Mesendoderm (in vitro differentiated cells): ENCODE results near the gene ITGA8.

ENCODE experiments used
- DNase-seq: peaks from one replicate; pipeline ENCODE4 v3.0.0; 2013
- H2AK5ac ChIP-seq: 2 replicates; pipeline ENCODE4 v1.6.1; 2013; ENCODE audit warnings: low read length, inconsistent platforms
- H2BK120ac ChIP-seq: 2 replicates; pipeline ENCODE4 v1.6.1; 2013; ENCODE audit warnings: low read depth, mild to moderate bottlenecking, low read length, moderate library complexity, mixed read lengths
- H2BK15ac ChIP-seq: replicated peaks from 2 replicates; pipeline ENCODE4 v1.6.1; 2013; ENCODE audit warnings: low read depth, mild to moderate bottlenecking, moderate library complexity
- H2BK5ac ChIP-seq: 2 replicates; pipeline ENCODE4 v1.6.1; 2013; ENCODE audit warnings: low read length, inconsistent platforms
- H3K18ac ChIP-seq: 2 replicates; pipeline ENCODE4 v1.6.1; 2013; ENCODE audit warnings: mild to moderate bottlenecking, low read length, mixed read lengths
- H3K23ac ChIP-seq: one replicate; pipeline ENCODE4 v1.6.1; 2013; ENCODE audit warnings: low read length
- H3K27ac ChIP-seq: 2 replicates; pipeline ENCODE4 v1.5.1; 2013; ENCODE audit warnings: low read depth, mild to moderate bottlenecking, inconsistent platforms, low read length, moderate library complexity
- H3K27me3 ChIP-seq: 2 replicates; pipeline ENCODE4 v1.6.1; 2013; ENCODE audit warnings: low read length, control low read depth, mild to moderate bottlenecking, inconsistent platforms; ENCODE audit not compliant: insufficient read depth, poor library complexity
- H3K36me3 ChIP-seq: 2 replicates; pipeline ENCODE4 v1.6.1; 2013; ENCODE audit warnings: low read length, inconsistent platforms; ENCODE audit not compliant: control insufficient read depth, insufficient read depth
- H3K4ac ChIP-seq: one replicate; pipeline ENCODE4 v1.6.1; 2013; ENCODE audit warnings: low read depth, mild to moderate bottlenecking, low read length, moderate library complexity
- H3K4me1 ChIP-seq: 2 replicates; pipeline ENCODE4 v1.6.1; 2013; ENCODE audit warnings: low read depth, low read length, inconsistent platforms; ENCODE audit not compliant: control insufficient read depth
- H3K4me2 ChIP-seq: 2 replicates; pipeline ENCODE4 v1.6.1; 2013; ENCODE audit warnings: low read length
- H3K4me3 ChIP-seq: 2 replicates; pipeline ENCODE4 v1.5.1; 2013; ENCODE audit warnings: mild to moderate bottlenecking, low read length
- H3K56ac ChIP-seq: one replicate; pipeline ENCODE4 v1.6.1; 2013; ENCODE audit warnings: low read length
- H3K79me1 ChIP-seq: 2 replicates; pipeline ENCODE4 v1.6.1; 2013; ENCODE audit warnings: low read length, inconsistent platforms
- H3K79me2 ChIP-seq: 2 replicates; pipeline ENCODE4 v1.6.1; 2013; ENCODE audit warnings: mild to moderate bottlenecking, low read length; ENCODE audit not compliant: control insufficient read depth, insufficient read depth
- H3K9ac ChIP-seq: 2 replicates; pipeline ENCODE4 v1.6.1; 2013; ENCODE audit warnings: low read length, inconsistent platforms
- H4K5ac ChIP-seq: one replicate; pipeline ENCODE4 v1.6.1; 2013; ENCODE audit warnings: low read length
- H4K8ac ChIP-seq: one replicate; pipeline ENCODE4 v1.6.1; 2013; ENCODE audit warnings: low read depth, mild to moderate bottlenecking, control low read depth, low read length, moderate library complexity
- WGBS: extraction: QIAGEN DNeasy Blood & Tissue Kit; methylation state at CpG from one replicate; pipeline ENCODE4 v1.1.7; 2013; ENCODE audit warnings: low lambda C conversion rate, missing lambda C conversion rate; ENCODE audit not compliant: insufficient coverage; ENCODE audit errors: extremely low coverage; 5-methylcytosine and 5-hydroxymethylcytosine counted together

ITGA8 gene

DNA sequence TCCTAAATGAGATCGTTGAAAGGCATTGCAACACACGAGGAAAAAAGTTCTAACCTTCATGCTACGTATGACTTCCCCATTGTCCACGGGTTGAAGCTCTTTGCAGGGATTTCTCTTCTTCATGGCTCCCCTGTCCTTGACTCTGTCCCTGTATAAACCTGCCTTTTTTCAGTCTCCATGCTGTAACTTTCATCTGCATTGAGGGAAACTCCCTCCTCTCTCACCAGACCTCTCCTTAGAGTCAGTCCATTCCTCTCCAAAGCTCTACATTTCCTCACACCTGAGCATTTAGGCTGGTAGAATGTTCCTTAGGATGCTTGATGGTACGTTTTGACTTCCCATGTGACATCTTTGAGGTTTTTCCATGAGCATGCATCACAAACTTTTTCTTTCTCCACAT, 214.4 kb downstream of the ITGA8 start:
- no peak overlapping the region for H2AK5ac ChIP-seq
- no peak overlapping the region for H3K4me3 ChIP-seq
- no peak overlapping the region for H3K23ac ChIP-seq
- no peak overlapping the region for H3K4ac ChIP-seq
- H3K4me1 ChIP-seq: no peaks in the 10 kb centered on the region
- no peaks in the 10 kb centered on the region for H3K36me3 ChIP-seq
- H3K79me2 ChIP-seq: no peaks in the 10 kb centered on the region
- H3K56ac ChIP-seq: no peak overlapping the region
- no peak overlapping the region for H3K18ac ChIP-seq
- no peak for DNase-seq
- no peak overlapping the region for H2BK15ac ChIP-seq
- H3K9ac ChIP-seq: no peak overlapping the region
- H3K27me3 ChIP-seq: no peaks in the 10 kb centered on the region
- no peak overlapping the region for H3K27ac ChIP-seq
- no peaks in the 10 kb centered on the region for H3K79me1 ChIP-seq
- no peak overlapping the region for H2BK5ac ChIP-seq
- no peak overlapping the region for H2BK120ac ChIP-seq
- WGBS: no CpG with 5 or more reads among the region's 5 CpGs
- no peak overlapping the region for H3K4me2 ChIP-seq
- H4K5ac ChIP-seq: no peak overlapping the region
- no peak overlapping the region for H4K8ac ChIP-seq

DNA sequence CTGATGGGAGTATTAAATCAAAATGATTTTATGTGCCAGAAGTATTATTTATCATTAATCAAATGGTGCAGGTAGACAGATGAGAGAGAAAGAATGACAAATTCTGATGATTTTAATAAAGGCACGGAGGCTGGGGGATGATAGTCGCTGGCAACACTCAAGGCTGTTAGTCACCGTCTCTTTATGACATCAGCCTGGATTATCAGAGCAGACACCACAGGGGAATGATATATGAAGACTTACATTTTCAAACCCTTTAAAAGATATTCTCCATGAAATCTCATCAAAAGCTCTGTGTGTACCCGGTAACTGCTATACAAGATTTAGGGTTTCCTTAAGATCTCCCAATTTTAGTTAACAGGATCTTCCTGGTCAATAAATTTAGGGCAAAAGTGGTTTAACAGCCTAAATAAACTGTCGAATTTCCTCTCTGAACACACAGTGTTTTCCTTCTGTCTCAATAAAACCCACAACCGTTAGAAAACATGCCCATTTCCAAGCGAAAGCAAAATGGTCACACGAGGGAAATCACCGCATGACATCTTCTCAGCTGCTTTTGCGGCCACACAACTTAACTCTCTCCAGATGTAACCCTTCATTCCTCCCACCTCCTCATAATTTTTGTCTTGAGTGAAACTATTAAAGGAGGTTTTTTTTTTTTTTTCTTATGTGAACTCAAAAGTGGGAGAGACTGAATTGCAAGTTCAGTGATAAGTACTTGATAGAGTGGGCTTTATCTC, 215.5 kb downstream of the ITGA8 start:
- Histone ChIP-seq H3K9ac (no peak overlapping the region), H3K4me1 (no peaks in the 10 kb centered on the region), H3K27ac (no peak overlapping the region), H4K8ac (no peak overlapping the region), H2BK5ac (no peak overlapping the region), H4K5ac (no peak overlapping the region), H3K4me2 (no peak overlapping the region), H2AK5ac (no peak overlapping the region), H3K23ac (no peak overlapping the region), H3K79me1 (no peaks in the 10 kb centered on the region), H3K56ac (no peak overlapping the region), H3K36me3 (no peaks in the 10 kb centered on the region), H3K4ac (no peak overlapping the region), H3K18ac (no peak overlapping the region), H2BK120ac (no peak overlapping the region), H2BK15ac (no peak overlapping the region), H3K27me3 (peaks cover 2% of the 10 kb centered on the region), H3K79me2 (no peaks in the 10 kb centered on the region), H3K4me3 (no peak overlapping the region)
- WGBS: no CpG with 5 or more reads among the region's 10 CpGs
- DNase-seq: no peak

GRCh38 chr10:15494850-15495506, 224.7 kb downstream of the ITGA8 start:
- H3K79me1 ChIP-seq: no peaks in the 10 kb centered on the region
- no peak for DNase-seq
- no peak overlapping the region for H2BK5ac ChIP-seq
- no peak overlapping the region for H4K5ac ChIP-seq
- H3K36me3 ChIP-seq: no peaks in the 10 kb centered on the region
- H3K4me3 ChIP-seq: no peak overlapping the region
- H3K27me3 ChIP-seq: peaks cover 2% of the 10 kb centered on the region
- H2BK15ac ChIP-seq: no peak overlapping the region
- no peak overlapping the region for H4K8ac ChIP-seq
- no CpG with 5 or more reads among the region's 4 CpGs for WGBS
- H3K27ac ChIP-seq: no peak overlapping the region
- no peak overlapping the region for H2AK5ac ChIP-seq
- H3K4me1 ChIP-seq: no peaks in the 10 kb centered on the region
- no peak overlapping the region for H2BK120ac ChIP-seq
- no peak overlapping the region for H3K4me2 ChIP-seq
- H3K79me2 ChIP-seq: no peaks in the 10 kb centered on the region
- H3K18ac ChIP-seq: no peak overlapping the region
- no peak overlapping the region for H3K9ac ChIP-seq
- H3K23ac ChIP-seq: no peak overlapping the region
- H3K56ac ChIP-seq: no peak overlapping the region
- no peak overlapping the region for H3K4ac ChIP-seq

DNA sequence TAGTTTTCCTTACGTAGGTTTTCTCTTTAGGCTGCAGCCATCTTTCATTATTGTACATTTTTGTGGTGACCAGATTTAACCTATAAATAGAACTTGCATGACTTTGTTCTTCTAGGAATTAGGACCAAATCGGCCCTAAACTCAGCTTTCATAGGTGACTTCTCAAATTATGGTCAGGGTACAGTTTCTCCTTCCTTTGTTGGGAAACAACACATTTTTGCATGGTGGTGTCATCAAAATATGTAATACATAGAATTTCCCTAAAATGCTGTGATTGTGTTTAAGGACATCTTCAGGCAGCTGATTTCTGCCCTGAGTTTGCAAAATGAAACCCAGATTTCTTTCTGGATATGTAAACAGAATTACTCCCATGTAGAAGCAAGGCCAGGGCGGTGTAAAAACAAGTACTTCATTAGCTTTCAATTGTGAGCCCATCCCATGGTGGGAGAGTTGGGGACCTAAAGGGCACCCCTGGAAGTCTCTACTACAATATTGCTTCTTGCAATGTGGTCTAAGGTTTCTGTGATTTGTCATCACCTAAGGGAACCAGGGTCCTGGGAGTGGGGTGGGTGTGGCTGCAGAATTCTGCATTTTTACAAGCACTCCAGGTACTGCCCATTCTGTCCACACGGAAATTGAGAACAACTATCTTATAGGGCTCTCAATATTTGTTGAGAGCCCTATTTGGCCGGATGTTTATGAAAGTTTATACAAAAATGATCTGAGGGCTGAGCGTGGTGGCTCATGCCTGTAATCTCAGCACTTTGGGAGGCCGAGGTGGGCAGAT, 227.7 kb downstream of the ITGA8 start:
- Histone ChIP-seq H3K23ac (no peak overlapping the region), H3K4me3 (no peak overlapping the region), H2AK5ac (no peak overlapping the region)

GRCh38 chr10:15489431-15489830, 230.3 kb downstream of the ITGA8 start:
- H2BK5ac ChIP-seq: no peak overlapping the region
- H3K27me3 ChIP-seq: no peaks in the 10 kb centered on the region
- H3K23ac ChIP-seq: no peak overlapping the region
- no peaks in the 10 kb centered on the region for H3K36me3 ChIP-seq
- H4K5ac ChIP-seq: no peak overlapping the region
- no peak overlapping the region for H3K4me2 ChIP-seq
- no peak overlapping the region for H2BK120ac ChIP-seq
- no peak overlapping the region for H3K56ac ChIP-seq
- no peaks in the 10 kb centered on the region for H3K79me1 ChIP-seq
- H3K27ac ChIP-seq: no peak overlapping the region
- no peak overlapping the region for H3K9ac ChIP-seq
- H4K8ac ChIP-seq: no peak overlapping the region
- H3K79me2 ChIP-seq: no peaks in the 10 kb centered on the region
- no CpG with 5 or more reads among the region's 3 CpGs for WGBS
- DNase-seq: no peak
- H2AK5ac ChIP-seq: no peak overlapping the region
- peaks cover 1% of the 10 kb centered on the region for H3K4me1 ChIP-seq
- H3K18ac ChIP-seq: no peak overlapping the region
- no peak overlapping the region for H3K4ac ChIP-seq
- no peak overlapping the region for H2BK15ac ChIP-seq
- no peak overlapping the region for H3K4me3 ChIP-seq

More for the DNA sequence above, 227.7 kb downstream of the ITGA8 start:
- no peak overlapping the region for H3K4me2 ChIP-seq
- H2BK5ac ChIP-seq: no peak overlapping the region
- no peaks in the 10 kb centered on the region for H3K79me2 ChIP-seq
- H3K79me1 ChIP-seq: no peaks in the 10 kb centered on the region
- no peak for DNase-seq
- no peak overlapping the region for H4K5ac ChIP-seq
- H2BK120ac ChIP-seq: no peak overlapping the region
- no peak overlapping the region for H3K56ac ChIP-seq
- H3K9ac ChIP-seq: no peak overlapping the region
- no peaks in the 10 kb centered on the region for H3K36me3 ChIP-seq
- no peak overlapping the region for H3K4ac ChIP-seq
- H3K18ac ChIP-seq: no peak overlapping the region
- H3K27ac ChIP-seq: no peak overlapping the region
- H2BK15ac ChIP-seq: no peak overlapping the region
- H4K8ac ChIP-seq: no peak overlapping the region
- no peaks in the 10 kb centered on the region for H3K27me3 ChIP-seq
- WGBS: no CpG with 5 or more reads among the region's 7 CpGs
- no peaks in the 10 kb centered on the region for H3K4me1 ChIP-seq
